HepG2 (cell line): ENCODE data around the gene USP25. TPM values are rescaled to one million over a fixed set of nuclear protein-coding genes. Genes with fewer than 3 reads are reported as not detected.

Experiments
- CBX5 ChIP-seq: sonication (generic); formaldehyde crosslinking; IDR thresholded peaks from 2 replicates; pipeline ENCODE4 v1.4.0; 2020; ENCODE audit warnings: missing genetic modification reagents, borderline replicate concordance
- FOXA3 ChIP-seq: IDR thresholded peaks from 2 replicates; pipeline ENCODE4 v1.6.1; 2016; ENCODE audit warnings: missing genetic modification reagents, missing compliant biosample characterization
- FOXP1 ChIP-seq, 2 experiments: fragments of 450-650 bp in 1 of 2; IDR thresholded peaks; 2 replicates each; pipeline ENCODE4 v1.6.1; 2017 to 2018; ENCODE audit warnings: antibody characterized with exemption in 1 of 2
- GATAD2A ChIP-seq: IDR thresholded peaks from 2 replicates; pipeline ENCODE4 v1.6.1; 2016
- GMEB2 ChIP-seq: IDR thresholded peaks from 2 replicates; pipeline ENCODE4 v1.6.1; 2016; ENCODE audit warnings: missing biosample characterization, missing genetic modification reagents, low read depth
- GTF3A ChIP-seq: sonication (generic); formaldehyde crosslinking; conservative IDR thresholded peaks from 2 replicates; pipeline ENCODE4 v1.4.0; 2020; ENCODE audit warnings: mild to moderate bottlenecking, missing genetic modification reagents
- KAT7 ChIP-seq: IDR thresholded peaks from 2 replicates; pipeline ENCODE4 v1.6.1; 2018; ENCODE audit warnings: borderline replicate concordance, missing compliant biosample characterization
- KDM3A ChIP-seq: IDR thresholded peaks from 2 replicates; pipeline ENCODE4 v1.6.1; 2018; ENCODE audit warnings: low read depth, missing compliant biosample characterization
- MIER3 ChIP-seq: IDR thresholded peaks from 2 replicates; pipeline ENCODE4 v1.6.1; 2016; ENCODE audit warnings: missing compliant biosample characterization, borderline replicate concordance
- NR2F1 ChIP-seq, 2 experiments: fragments of 450-650 bp in 1 of 2; formaldehyde crosslinking in 1 of 2; IDR thresholded peaks; 2 replicates each; pipeline versions ENCODE4 v1.5.0 to v1.6.1; 2016 to 2020; ENCODE audit warnings: mild to moderate bottlenecking in 1 of 2, missing compliant biosample characterization in 1 of 2, missing genetic modification reagents in 1 of 2, moderate library complexity in 1 of 2
- PAXIP1 ChIP-seq: sonication (generic); formaldehyde crosslinking; conservative IDR thresholded peaks from 2 replicates; pipeline ENCODE4 v1.4.0; 2020; ENCODE audit warnings: mild to moderate bottlenecking, missing genetic modification reagents, moderate library complexity
- POGZ ChIP-seq: sonication (generic); formaldehyde crosslinking; IDR thresholded peaks from 2 replicates; pipeline ENCODE4 v1.4.0; 2020; ENCODE audit warnings: mild to moderate bottlenecking, missing genetic modification reagents
- SAP130 ChIP-seq: IDR thresholded peaks from 2 replicates; pipeline ENCODE4 v1.6.1; 2016; ENCODE audit warnings: low read depth
- ZBTB8A ChIP-seq: sonication (generic); formaldehyde crosslinking; IDR thresholded peaks from 2 replicates; pipeline ENCODE4 v1.4.0; 2020; ENCODE audit warnings: mild to moderate bottlenecking, low read depth, missing genetic modification reagents, borderline replicate concordance
- ZFP91 ChIP-seq: sonication (generic); formaldehyde crosslinking; IDR thresholded peaks from 2 replicates; pipeline ENCODE4 v1.9.0; 2022; ENCODE audit warnings: missing genetic modification reagents, mild to moderate bottlenecking, borderline replicate concordance
- polyA plus RNA-seq, 8 experiments: library from polyadenylated mRNA; depleted of rRNA in 3 of 8; stranded (reverse) in 7 of 8; unstranded in 1 of 8; fragments of >200 nt; fragmentation: Illumina TruSeq in 4 of 8; extraction: Trizol in 4 of 8; gene quantifications; 2 replicates each; pipeline versions ENCODE4 v1.2.1 to v1.2.3, GENCODE V29; 2011 to 2016; ENCODE audit warnings: low read depth in 4 of 8, missing spikeins in 1 of 8, mixed read lengths in 1 of 8; ENCODE audit not compliant: insufficient read depth in 1 of 8
- total RNA-seq, 5 experiments: library from RNA; depleted of rRNA; stranded (reverse); fragments of >200 nt; fragmentation: Illumina TruSeq; extraction: Trizol; gene quantifications; 2 replicates each; pipeline ENCODE4 v1.2.3, GENCODE V29; 2016; ENCODE audit warnings: low read depth in 1 of 5
- TF ChIP-seq, protein P1 (sequence below), 2 experiments: sonication (generic) in 1 of 2; formaldehyde crosslinking in 1 of 2; IDR thresholded peaks; 2 replicates each; pipeline versions ENCODE4 v1.6.1 to v1.9.0; 2014 to 2022; ENCODE audit warnings: antibody characterized with exemption in 1 of 2, borderline replicate concordance in 1 of 2, inconsistent platforms in 1 of 2, low read depth in 1 of 2, missing genetic modification reagents in 1 of 2

Gene USP25
- total and polyA plus RNA-seq, 2 of the 13 experiments (the other 11 are each of a cell fraction or from before 2014, with no cell fraction given): 12.4 to 26.3 TPM

GRCh38 chr21:15766952-15767603 is 37.3 kb downstream of the USP25 start (continued):
- peak; percentile 70 for TF ChIP-seq FOXA3
- no peak for TF ChIP-seq CBX5
- TF ChIP-seq MIER3 (CRISPR knock-in tag): no peak
- no peak for TF ChIP-seq KDM3A (CRISPR knock-in tag)
- no peak for TF ChIP-seq FOXP1 (IDR thresholded peaks at IDR 0.05)
- TF ChIP-seq FOXP1 (CRISPR knock-in tag; IDR thresholded peaks at IDR 0.05): 0 out of 2 replicates have a peak, but pooled peaks have one; percentile 14
- no peak for TF ChIP-seq ZFP91 (CRISPR knock-in tag)
- TF ChIP-seq SAP130 (CRISPR knock-in tag): peak; percentile 27; the same call in 1 of the 2 replicates
- TF ChIP-seq PAXIP1 (CRISPR knock-in tag): peak; percentile 40; the same call in 1 of the 2 replicates
- TF ChIP-seq NR2F1 (CRISPR knock-in tag; IDR thresholded peaks at IDR 0.05): 0 out of 4 replicates have a peak, but pooled peaks of 1 of the 2 experiments have one; percentile 13
- TF ChIP-seq GMEB2 (CRISPR knock-in tag): no peak
- 0 out of 2 replicates have a peak, but pooled peaks have one; percentile 10 for TF ChIP-seq GATAD2A (CRISPR knock-in tag)
- TF ChIP-seq, protein P1, sequence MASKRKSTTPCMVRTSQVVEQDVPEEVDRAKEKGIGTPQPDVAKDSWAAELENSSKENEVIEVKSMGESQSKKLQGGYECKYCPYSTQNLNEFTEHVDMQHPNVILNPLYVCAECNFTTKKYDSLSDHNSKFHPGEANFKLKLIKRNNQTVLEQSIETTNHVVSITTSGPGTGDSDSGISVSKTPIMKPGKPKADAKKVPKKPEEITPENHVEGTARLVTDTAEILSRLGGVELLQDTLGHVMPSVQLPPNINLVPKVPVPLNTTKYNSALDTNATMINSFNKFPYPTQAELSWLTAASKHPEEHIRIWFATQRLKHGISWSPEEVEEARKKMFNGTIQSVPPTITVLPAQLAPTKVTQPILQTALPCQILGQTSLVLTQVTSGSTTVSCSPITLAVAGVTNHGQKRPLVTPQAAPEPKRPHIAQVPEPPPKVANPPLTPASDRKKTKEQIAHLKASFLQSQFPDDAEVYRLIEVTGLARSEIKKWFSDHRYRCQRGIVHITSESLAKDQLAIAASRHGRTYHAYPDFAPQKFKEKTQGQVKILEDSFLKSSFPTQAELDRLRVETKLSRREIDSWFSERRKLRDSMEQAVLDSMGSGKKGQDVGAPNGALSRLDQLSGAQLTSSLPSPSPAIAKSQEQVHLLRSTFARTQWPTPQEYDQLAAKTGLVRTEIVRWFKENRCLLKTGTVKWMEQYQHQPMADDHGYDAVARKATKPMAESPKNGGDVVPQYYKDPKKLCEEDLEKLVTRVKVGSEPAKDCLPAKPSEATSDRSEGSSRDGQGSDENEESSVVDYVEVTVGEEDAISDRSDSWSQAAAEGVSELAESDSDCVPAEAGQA (IDR thresholded peaks at IDR 0.05; ENCODE audit: low read depth): no peak
- TF ChIP-seq, protein P1 (CRISPR knock-in tag; IDR thresholded peaks at IDR 0.05; ENCODE audit: borderline replicate concordance): no peak
- no peak for TF ChIP-seq ZBTB8A
- no peak for TF ChIP-seq KAT7 (CRISPR knock-in tag)
- TF ChIP-seq POGZ (CRISPR knock-in tag): 0 out of 2 replicates have a peak, but pooled peaks have one; percentile 19
- TF ChIP-seq GTF3A (CRISPR knock-in tag): no peak
